OCI-LY7 (cell line): ENCODE measurements around the gene SDK2. TPM values are rescaled to one million over a fixed set of nuclear protein-coding genes. Genes with fewer than 3 reads are reported as not detected.
A peak's percentile ranks its signal among the peaks of the same experiment; 100 is the strongest.

Experiments used
- BruUV-seq: library from RNA; stranded (reverse); fragments of 400-500 nt; replicated peaks from 2 replicates; lab custom pipeline; 2021; lab: Mats Ljungman, UMichigan
- CTCF ChIA-PET: fragments of 300-600 bp; sonication (Branson Sonifier 250); formaldehyde crosslinking; loops from one replicate; lab custom pipeline; 2022; ENCODE audit warnings: antibody characterized with exemption; ENCODE audit not compliant: unreplicated experiment; lab: Charles Lee
- POLR2A ChIA-PET: fragments of 300-600 bp; sonication (Branson Sonifier 250); formaldehyde crosslinking; loops from one replicate; lab custom pipeline; 2022; ENCODE audit warnings: antibody characterized with exemption; lab: Charles Lee
- DNase-seq: peaks from one replicate; pipeline ENCODE4 v3.0.0-alpha.2; 2015; ENCODE audit warnings: low spot score
- H2AFZ ChIP-seq: fragments of 200-600 bp; sonication (generic), shearing (Covaris generic); 2 replicates; pipeline ENCODE4 v1.6.1; 2014; ENCODE audit warnings: mild to moderate bottlenecking, antibody characterized with exemption, low read length, moderate library complexity
- H3K27ac ChIP-seq: fragments of 200-600 bp; sonication (generic); 2 replicates; pipeline ENCODE4 v1.5.1; 2014; ENCODE audit warnings: mixed run types, low read depth, mild to moderate bottlenecking, moderate library complexity, low read length, inconsistent platforms; ENCODE audit not compliant: poor library complexity, severe bottlenecking
- H3K36me3 ChIP-seq: fragments of 200-600 bp; sonication (generic); 2 replicates; pipeline ENCODE4 v1.6.1; 2014; ENCODE audit warnings: mild to moderate bottlenecking, antibody characterized with exemption, low read length, moderate library complexity, mixed read lengths; ENCODE audit not compliant: insufficient read depth
- H3K4me1 ChIP-seq: fragments of 200-600 bp; sonication (generic); 2 replicates; pipeline ENCODE4 v1.5.1; 2014; ENCODE audit warnings: mild to moderate bottlenecking, low read length; ENCODE audit not compliant: insufficient read depth, poor library complexity, severe bottlenecking
- H3K4me2 ChIP-seq: fragments of 200-600 bp; sonication (generic); 2 replicates; pipeline ENCODE4 v1.6.1; 2014; ENCODE audit warnings: mild to moderate bottlenecking, low read length
- H3K4me3 ChIP-seq: fragments of 200-600 bp; sonication (generic); 2 replicates; pipeline ENCODE4 v1.5.1; 2014; ENCODE audit warnings: mild to moderate bottlenecking, low read depth, low read length; ENCODE audit not compliant: poor library complexity, severe bottlenecking
- H3K79me2 ChIP-seq: fragments of 200-600 bp; sonication (generic); 2 replicates; pipeline ENCODE4 v1.6.1; 2016; ENCODE audit warnings: low read depth, mild to moderate bottlenecking, low read length, moderate library complexity, mixed read lengths; ENCODE audit not compliant: insufficient read depth
- H3K9me2 ChIP-seq: fragments of 200-600 bp; sonication (generic); 2 replicates; pipeline ENCODE4 v1.6.1; 2016; ENCODE audit warnings: mild to moderate bottlenecking, low read length, mixed read lengths; ENCODE audit not compliant: insufficient read depth
- H3K9me3 ChIP-seq: fragments of 200-600 bp; sonication (generic); 2 replicates; pipeline ENCODE4 v1.6.1; 2014; ENCODE audit warnings: mild to moderate bottlenecking, mixed run types, low read length, mixed read lengths
- H4K20me1 ChIP-seq: fragments of 200-600 bp; sonication (generic); 2 replicates; pipeline ENCODE4 v1.6.1; 2014; ENCODE audit warnings: mild to moderate bottlenecking, antibody characterized with exemption, low read length, moderate library complexity, mixed read lengths; ENCODE audit not compliant: insufficient read depth
- CTCF ChIP-seq: fragments of 200-600 bp; sonication (generic); conservative IDR thresholded peaks from 2 replicates; pipeline ENCODE4 v1.5.1; 2014; ENCODE audit warnings: mild to moderate bottlenecking, antibody characterized with exemption, low read length, moderate library complexity, mixed read lengths
- EZH2phosphoT487 ChIP-seq: fragments of 200-600 bp; sonication (generic); IDR thresholded peaks from 2 replicates; pipeline ENCODE4 v1.6.1; 2018; ENCODE audit warnings: low read depth, borderline replicate concordance, mild to moderate bottlenecking, mixed run types, antibody characterized with exemption, low read length, moderate library complexity, mixed read lengths
- intact Hi-C: fragments of 100-400 bp; cut with micrococcal nuclease; formaldehyde crosslinking; loops from one replicate; pipeline ENCODE4 v1.10.0; 2022; ENCODE audit not compliant: unreplicated experiment
- total RNA-seq, 2 experiments: library from RNA; depleted of rRNA in 1 of 2; stranded (reverse); fragments of >200 nt in 1 of 2; shearing (Covaris generic) in 1 of 2; gene quantifications; 2 replicates each; pipeline ENCODE4 v1.2.3, GENCODE V29; 2014 to 2022

Gene SDK2
- total RNA-seq, 2 experiments from 2014 or later, result 0.32 to 1.8 TPM

GRCh38 chr17:73468221-73468620, 176.0 kb downstream of the SDK2 start:
- no peak overlapping the region for H2AFZ ChIP-seq
- no peak for DNase-seq
- no peak overlapping the region for H3K27ac ChIP-seq
- H3K79me2 ChIP-seq, result no peaks in the 10 kb centered on the region
- ChIA-PET POLR2A (no interaction called here), CTCF (no interaction called here)
- no peaks in the 10 kb centered on the region for H3K9me3 ChIP-seq
- H3K4me2 ChIP-seq, result 0 out of 2 replicates have a peak overlapping the region, but pooled peaks have one; percentile 13
- intact Hi-C loops, result no loop called here
- no peaks in the 10 kb centered on the region for H3K9me2 ChIP-seq
- peaks cover 15% of the 10 kb centered on the region for H3K4me1 ChIP-seq
- no peaks in the 10 kb centered on the region for H3K36me3 ChIP-seq
- no peaks in the 10 kb centered on the region for H4K20me1 ChIP-seq
- TF ChIP-seq CTCF (no peak), EZH2phosphoT487 (no peak)
- BruUV-seq, result no TSS peak
- H3K4me3 ChIP-seq, result no peak overlapping the region

DNA sequence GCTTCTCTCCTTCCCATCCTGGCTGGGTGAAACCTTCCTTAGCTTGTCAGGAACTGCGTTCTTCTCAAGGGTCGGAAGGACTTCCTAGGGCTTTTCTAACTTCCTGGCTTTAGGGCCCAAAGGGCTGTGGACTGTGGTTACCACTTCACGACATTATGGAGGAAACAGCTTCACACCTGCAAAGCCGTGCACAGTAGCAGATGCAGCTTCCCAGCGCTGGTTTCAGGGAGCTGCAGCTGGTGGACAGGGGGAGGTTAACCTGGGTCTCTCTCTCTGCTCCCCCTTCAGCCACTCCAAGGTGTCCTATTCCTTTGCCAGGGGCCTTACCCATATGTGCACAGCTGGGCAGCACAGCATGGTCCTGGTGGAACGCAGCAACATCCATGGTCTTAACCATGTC, 176.6 kb downstream of the SDK2 start:
- H3K9me2 ChIP-seq, result no peaks in the 10 kb centered on the region
- H4K20me1 ChIP-seq, result no peaks in the 10 kb centered on the region
- peaks cover 15% of the 10 kb centered on the region for H3K4me1 ChIP-seq
- POLR2A ChIA-PET, result no interaction called here
- TF ChIP-seq CTCF, result no peak
- no peak for TF ChIP-seq EZH2phosphoT487
- intact Hi-C loops, result no loop called here
- peak overlapping the region; percentile 13; the same call in 1 of the 2 replicates for H3K4me2 ChIP-seq
- no TSS peak for BruUV-seq
- no peak overlapping the region for H3K27ac ChIP-seq
- CTCF ChIA-PET, result interaction anchor here (0.6 kb wide), 1 partner anchor 57 kb away, joined by 3 read pairs; no protein-coding TSS in a partner anchor
- H3K9me3 ChIP-seq, result no peaks in the 10 kb centered on the region
- H2AFZ ChIP-seq, result no peak overlapping the region
- no peaks in the 10 kb centered on the region for H3K36me3 ChIP-seq
- DNase-seq, result peak; percentile 63
- H3K79me2 ChIP-seq, result no peaks in the 10 kb centered on the region
- no peak overlapping the region for H3K4me3 ChIP-seq

- no peak for DNase-seq
- TF ChIP-seq EZH2phosphoT487 (no peak), CTCF (0 out of 2 replicates have a peak, but pooled peaks have one; percentile 25)
- no peaks in the 10 kb centered on the region for H3K9me3 ChIP-seq
- no peak overlapping the region for H3K4me3 ChIP-seq
- H3K79me2 ChIP-seq, result no peaks in the 10 kb centered on the region
- intact Hi-C loops, result no loop called here
- H2AFZ ChIP-seq, result no peak overlapping the region
- peaks cover 15% of the 10 kb centered on the region for H3K4me1 ChIP-seq
- no peaks in the 10 kb centered on the region for H3K9me2 ChIP-seq
- ChIA-PET CTCF (no interaction called here), POLR2A (no interaction called here)
- BruUV-seq, result no TSS peak
- no peaks in the 10 kb centered on the region for H4K20me1 ChIP-seq
- no peak overlapping the region for H3K27ac ChIP-seq
- H3K36me3 ChIP-seq, result no peaks in the 10 kb centered on the region
- no peak overlapping the region for H3K4me2 ChIP-seq
These were observed 177.4 kb downstream of the SDK2 start for GRCh38 chr17:73466704-73467433.
